OCI-LY3 (cell line): Measurements from ENCODE around the gene EIF4G1.

Source experiments
- H2AFZ ChIP-seq: fragments of 200-600, 300-600 bp; shearing (Covaris generic); 2 replicates; pipeline ENCODE4 v1.6.0; 2014; ENCODE audit warnings: antibody characterized with exemption, low read depth, low read length
- H3K27ac ChIP-seq: fragments of 200-600, 300-600 bp; sonication (generic); 2 replicates; pipeline ENCODE4 v1.5.1; 2014; ENCODE audit warnings: mild to moderate bottlenecking, low read length, moderate library complexity, mixed read lengths
- H3K27me3 ChIP-seq: fragments of 200-600, 300-600 bp; sonication (generic); 2 replicates; pipeline ENCODE4 v1.6.1; 2014; ENCODE audit warnings: low read depth, low read length, mixed read lengths
- H3K36me3 ChIP-seq: fragments of 200-600, 300-600 bp; sonication (generic); replicated peaks from 2 replicates; pipeline ENCODE3; 2014; ENCODE audit warnings: low read depth, low read length, mixed read lengths
- H3K4me1 ChIP-seq: fragments of 300-600, 200-600 bp; sonication (generic); 2 replicates; pipeline ENCODE4 v1.6.1; 2014; ENCODE audit warnings: low read length, mixed read lengths
- H3K4me2 ChIP-seq: fragments of 200-600, 300-600 bp; sonication (generic); 2 replicates; pipeline ENCODE4 v1.6.1; 2014; ENCODE audit warnings: low read length, mixed read lengths
- H3K4me3 ChIP-seq: fragments of 300-600, 200-600 bp; sonication (generic); 2 replicates; pipeline ENCODE4 v1.5.1; 2014; ENCODE audit warnings: antibody characterized with exemption, mild to moderate bottlenecking, low read length, moderate library complexity
- H3K79me2 ChIP-seq: fragments of 300-600, 200-600 bp; shearing (Covaris generic); 2 replicates; pipeline ENCODE4 v1.6.1; 2014; ENCODE audit warnings: mild to moderate bottlenecking, low read length, mixed read lengths
- H3K9ac ChIP-seq: fragments of 300-600, 200-600 bp; shearing (Covaris generic); 2 replicates; pipeline ENCODE4 v1.6.0; 2014; ENCODE audit warnings: mild to moderate bottlenecking, low read length, moderate library complexity
- H3K9me3 ChIP-seq: fragments of 200-600, 300-600 bp; shearing (Covaris generic); 2 replicates; pipeline ENCODE4 v1.6.1; 2014; ENCODE audit warnings: low read length, mixed read lengths; ENCODE audit not compliant: insufficient read depth
- H4K20me1 ChIP-seq: fragments of 200-600, 300-600 bp; sonication (generic); 2 replicates; pipeline ENCODE4 v1.6.1; 2016; ENCODE audit warnings: low read length, mixed read lengths; ENCODE audit not compliant: insufficient read depth
- CTCF ChIP-seq: fragments of 200-600, 300-600 bp; sonication (generic); IDR thresholded peaks from 2 replicates; pipeline ENCODE4 v1.5.1; 2014; ENCODE audit warnings: antibody characterized with exemption, low read length, low read depth
- EZH2phosphoT487 ChIP-seq: fragments of 200-600 bp; shearing (Covaris generic); IDR thresholded peaks from 2 replicates; pipeline ENCODE4 v1.6.1; 2018; ENCODE audit warnings: antibody characterized with exemption, mixed run types, low read depth

Gene EIF4G1

GRCh38 chr3:184311633-184312032 lies 2.8 kb upstream of the EIF4G1 start:
- peaks cover 16% of the 10 kb centered on the region for H4K20me1 ChIP-seq
- peaks cover 21% of the 10 kb centered on the region for H3K79me2 ChIP-seq
- no peak for TF ChIP-seq EZH2phosphoT487
- TF ChIP-seq CTCF: no peak
- peaks cover 28% of the 10 kb centered on the region for H3K36me3 ChIP-seq
- no peak overlapping the region for H3K4me3 ChIP-seq
- no peak overlapping the region for H3K4me2 ChIP-seq
- no peak overlapping the region for H3K27ac ChIP-seq
- no peak overlapping the region for H3K9ac ChIP-seq
- H3K4me1 ChIP-seq: peaks cover 12% of the 10 kb centered on the region
- H3K27me3 ChIP-seq: no peaks in the 10 kb centered on the region
- no peaks in the 10 kb centered on the region for H3K9me3 ChIP-seq
- no peak overlapping the region for H2AFZ ChIP-seq

- peak overlapping the region; percentile 88 for H3K4me2 ChIP-seq
- H3K27me3 ChIP-seq: no peaks in the 10 kb centered on the region
- H2AFZ ChIP-seq: no peak overlapping the region
- H3K36me3 ChIP-seq: peaks cover 42% of the 10 kb centered on the region
- peaks cover 19% of the 10 kb centered on the region for H3K4me1 ChIP-seq
- H3K9me3 ChIP-seq: no peaks in the 10 kb centered on the region
- H3K4me3 ChIP-seq: peak overlapping the region; percentile 98
- peak overlapping the region; percentile 69 for H3K27ac ChIP-seq
- TF ChIP-seq EZH2phosphoT487 (no peak), CTCF (no peak)
- peak overlapping the region; percentile 96 for H3K9ac ChIP-seq
- peaks cover 47% of the 10 kb centered on the region for H4K20me1 ChIP-seq
- H3K79me2 ChIP-seq: peaks cover 54% of the 10 kb centered on the region
Measured at GRCh38 chr3:184314700-184315542, 515 bp downstream of the EIF4G1 start.

GRCh38 chr3:184315543-184315867 lies 1.1 kb downstream of the EIF4G1 start:
- Histone ChIP-seq H3K79me2 (peaks cover 59% of the 10 kb centered on the region), H3K4me1 (peaks cover 19% of the 10 kb centered on the region), H3K4me3 (peak overlapping the region; percentile 98), H3K27me3 (no peaks in the 10 kb centered on the region), H3K36me3 (peaks cover 39% of the 10 kb centered on the region), H3K9me3 (no peaks in the 10 kb centered on the region), H3K9ac (peak overlapping the region; percentile 96), H4K20me1 (peaks cover 52% of the 10 kb centered on the region), H3K27ac (peak overlapping the region; percentile 69), H3K4me2 (peak overlapping the region; percentile 88), H2AFZ (no peak overlapping the region)
- TF ChIP-seq CTCF: no peak
- no peak for TF ChIP-seq EZH2phosphoT487

- Histone ChIP-seq H4K20me1 (peaks cover 57% of the 10 kb centered on the region), H3K4me1 (peaks cover 19% of the 10 kb centered on the region), H3K27me3 (no peaks in the 10 kb centered on the region), H3K9ac (peak overlapping the region; percentile 96), H3K9me3 (no peaks in the 10 kb centered on the region), H3K36me3 (peaks cover 45% of the 10 kb centered on the region), H3K4me3 (peak overlapping the region; percentile 98), H3K79me2 (peaks cover 65% of the 10 kb centered on the region), H2AFZ (no peak overlapping the region), H3K27ac (peak overlapping the region; percentile 69; the same call in 1 of the 2 replicates), H3K4me2 (peak overlapping the region; percentile 88)
- TF ChIP-seq EZH2phosphoT487 (no peak), CTCF (no peak)
Measured at GRCh38 chr3:184315871-184316661, 1.7 kb downstream of the EIF4G1 start.
